HG03354 (cell line): ENCODE measurements around the gene HOXA5.

Source experiments
- ATAC-seq: cut with Tn5 transposase; IDR thresholded peaks from one replicate; pipeline ENCODE4 v1.9.1; 2021; ENCODE audit warnings: mild to moderate bottlenecking; ENCODE audit not compliant: unreplicated experiment, poor library complexity, severe bottlenecking

The HOXA5 gene

GRCh38 chr7:27161214-27161720 is 17.8 kb upstream of the HOXA5 start:
- no peak for ATAC-seq

- ATAC-seq: peak; percentile 54
Measured at GRCh38 chr7:27160546-27161213, 17.2 kb upstream of the HOXA5 start.

GRCh38 chr7:27160145-27160545 is 16.7 kb upstream of the HOXA5 start:
- ATAC-seq: peak; percentile 13

DNA sequence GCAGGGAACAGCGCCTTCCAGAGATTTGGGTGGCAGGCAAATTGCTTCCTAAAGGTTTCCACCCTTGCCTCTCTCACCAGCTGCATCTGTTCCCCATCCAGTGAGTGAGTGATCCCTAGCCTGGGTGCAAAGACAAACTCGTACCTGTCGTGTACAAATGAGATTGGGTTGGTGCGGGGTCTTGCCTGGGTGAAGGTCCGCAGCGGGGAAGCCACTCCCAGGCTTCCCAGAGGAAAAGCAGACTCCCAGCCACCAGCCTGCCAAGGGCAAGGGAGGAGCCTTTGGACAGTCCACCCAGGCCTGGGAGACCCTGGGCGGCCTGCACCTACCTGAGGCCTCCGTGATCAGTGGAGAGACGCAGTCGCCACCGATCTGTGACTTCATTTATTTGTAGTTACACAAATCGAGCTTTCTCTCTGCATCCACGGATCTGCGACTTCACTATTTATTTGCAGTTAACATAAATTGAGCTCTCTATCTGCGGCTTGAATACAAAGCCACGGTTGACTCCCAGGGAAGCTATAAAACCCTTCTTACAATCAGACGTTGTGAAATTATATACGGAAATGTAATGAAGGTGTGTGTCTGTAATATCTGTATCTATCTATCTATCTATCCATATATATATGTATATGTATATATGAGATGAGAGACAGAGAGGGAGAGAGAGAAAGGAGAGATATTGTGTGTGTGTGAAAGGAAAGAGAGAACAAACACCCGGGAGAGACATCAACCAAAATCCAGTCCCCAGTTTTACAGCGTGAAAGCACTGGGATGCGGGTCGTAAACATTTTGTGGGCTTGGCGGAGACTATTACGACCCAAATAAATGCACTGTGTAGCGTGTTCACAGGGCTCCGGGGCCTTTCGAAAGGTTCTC is 16.0 kb upstream of the HOXA5 start:
- ATAC-seq: no peak

DNA sequence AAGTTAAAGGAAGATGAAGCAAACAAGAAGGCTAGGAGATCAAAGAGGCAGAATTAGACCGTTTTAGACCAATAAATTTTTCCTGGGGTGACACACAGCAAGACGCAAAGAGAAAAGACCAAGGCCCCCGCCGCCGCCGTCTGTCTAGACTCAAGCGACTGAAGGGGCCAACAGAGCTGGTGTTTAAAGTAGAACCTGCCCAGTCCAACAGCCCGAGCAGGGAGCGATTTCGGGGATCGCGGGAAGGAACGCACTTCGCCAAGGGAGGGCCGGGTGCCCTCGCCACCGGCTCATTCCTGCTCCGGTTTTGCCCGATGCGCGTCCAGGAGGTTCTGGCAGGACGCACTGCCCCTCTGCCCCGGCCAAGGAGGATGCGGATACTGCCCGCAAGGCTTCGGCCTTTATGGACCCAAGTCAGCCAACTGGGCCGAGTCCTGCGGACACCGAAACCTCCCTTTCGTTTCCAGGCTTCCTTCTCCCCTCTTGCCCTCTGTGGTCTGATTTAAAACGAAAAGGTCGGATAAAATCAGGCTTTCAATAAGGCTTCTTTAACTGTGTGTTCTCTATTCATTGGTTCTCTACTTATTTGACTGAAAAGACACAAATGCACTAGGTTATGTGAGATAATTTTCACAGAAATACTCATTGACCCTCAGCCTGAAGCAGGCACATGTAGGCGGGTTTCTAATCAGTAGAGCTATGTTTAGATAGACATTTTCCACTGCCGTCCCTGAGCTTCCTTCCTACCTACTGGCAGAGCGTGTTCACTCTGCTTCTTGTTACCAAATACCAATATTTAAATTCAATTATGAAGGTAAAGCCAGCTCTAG is 15.2 kb upstream of the HOXA5 start:
- no peak for ATAC-seq

- no peak for ATAC-seq
Measured at GRCh38 chr7:27157702-27158431, 14.4 kb upstream of the HOXA5 start.

DNA sequence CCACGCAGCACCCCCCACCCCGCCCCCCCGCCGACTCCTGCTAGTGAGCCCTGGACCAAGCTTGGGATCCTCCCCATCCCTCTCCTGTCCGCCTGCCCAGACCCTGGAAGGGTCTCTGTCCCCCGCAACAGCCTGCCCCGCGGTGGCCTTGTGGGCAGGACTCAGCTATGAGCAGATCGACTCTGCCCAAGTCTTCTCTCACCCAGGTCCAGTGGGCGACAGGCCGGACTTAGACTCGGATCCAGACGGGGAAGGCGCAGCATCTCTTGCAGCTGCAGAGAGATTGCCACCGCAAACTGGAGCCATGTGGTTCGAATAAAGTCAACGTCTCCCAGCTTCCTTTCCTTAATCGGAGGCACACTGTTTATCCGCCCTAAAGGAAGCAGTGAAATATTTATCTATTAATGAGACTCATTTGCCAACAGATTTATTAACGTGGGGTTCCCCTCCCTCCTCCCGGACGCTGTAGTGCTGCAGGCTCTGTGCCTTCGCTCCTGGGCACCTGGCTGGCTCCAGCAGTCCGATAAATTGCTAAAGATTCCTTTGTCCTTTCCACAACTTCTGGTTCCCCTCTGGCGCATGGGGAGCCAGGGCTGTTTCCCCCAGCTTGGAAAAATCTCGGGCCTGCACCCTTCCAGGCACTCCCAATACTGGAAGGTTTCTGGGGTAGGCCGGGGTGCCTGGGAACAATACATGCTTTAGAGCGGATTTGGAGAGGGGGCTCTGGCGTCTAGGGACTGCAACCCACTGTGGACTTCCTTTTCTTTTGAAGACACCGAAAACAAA is 13.6 kb upstream of the HOXA5 start:
- ATAC-seq: no peak

DNA sequence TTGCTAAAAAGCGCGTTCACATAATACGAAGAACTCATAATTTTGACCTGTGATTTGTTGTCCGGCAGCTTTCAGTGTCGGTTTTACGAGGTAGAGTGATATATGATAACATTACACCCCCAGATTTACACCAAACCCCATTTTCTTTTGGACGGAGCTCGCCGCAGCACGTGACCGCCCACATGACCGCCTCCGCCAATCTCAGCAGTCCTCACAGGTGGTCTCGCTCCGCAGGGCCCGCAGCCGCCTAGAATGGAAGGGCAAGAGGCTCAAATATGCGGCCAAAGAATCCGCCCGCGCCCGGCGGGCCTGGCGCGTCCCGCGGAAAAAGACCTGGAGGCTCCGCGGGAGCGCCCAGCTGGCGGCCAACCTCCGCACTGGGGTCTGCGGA is 13.0 kb upstream of the HOXA5 start, which contains the start of gene HOXA7:
Gene HOXA7 (minus strand): TSS at position 168 of the 391 bp plus-strand sequence. CDS start 130 bp downstream, at position 38.
- ATAC-seq: no peak

DNA sequence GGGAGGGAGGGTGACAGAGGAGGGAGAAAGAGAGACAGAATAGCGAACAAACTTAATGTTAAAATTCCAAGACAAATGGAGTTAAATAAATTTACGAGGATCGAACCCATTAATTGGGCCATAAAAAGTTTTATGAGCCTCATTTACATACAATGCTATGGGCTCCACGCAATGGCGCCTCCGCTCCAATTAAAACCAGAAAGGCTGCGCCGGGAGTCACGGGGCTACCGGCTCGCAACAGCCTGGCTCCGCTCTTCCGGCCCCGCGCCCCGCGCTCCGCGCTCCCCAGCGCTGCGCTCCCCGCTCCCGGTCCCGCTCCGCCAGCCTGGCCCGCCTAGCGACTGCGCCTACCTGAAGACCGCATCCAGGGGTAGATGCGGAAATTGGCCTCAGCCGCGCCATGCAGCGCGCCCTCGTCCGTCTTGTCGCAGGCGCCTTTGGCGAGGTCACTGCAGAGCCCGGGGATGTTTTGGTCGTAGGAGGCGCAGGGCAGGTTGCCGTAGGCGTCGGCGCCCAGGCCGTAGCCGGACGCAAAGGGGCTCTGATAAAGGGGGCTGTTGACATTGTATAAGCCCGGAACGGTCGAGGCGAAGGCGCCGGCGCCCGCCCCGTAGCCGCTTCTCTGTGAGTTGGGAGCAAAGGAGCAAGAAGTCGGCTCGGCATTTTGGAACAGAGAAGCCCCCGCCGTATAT is 12.5 kb upstream of the HOXA5 start:
- no peak for ATAC-seq

GRCh38 chr7:27154901-27155815 is 11.7 kb upstream of the HOXA5 start:
- ATAC-seq: no peak

DNA sequence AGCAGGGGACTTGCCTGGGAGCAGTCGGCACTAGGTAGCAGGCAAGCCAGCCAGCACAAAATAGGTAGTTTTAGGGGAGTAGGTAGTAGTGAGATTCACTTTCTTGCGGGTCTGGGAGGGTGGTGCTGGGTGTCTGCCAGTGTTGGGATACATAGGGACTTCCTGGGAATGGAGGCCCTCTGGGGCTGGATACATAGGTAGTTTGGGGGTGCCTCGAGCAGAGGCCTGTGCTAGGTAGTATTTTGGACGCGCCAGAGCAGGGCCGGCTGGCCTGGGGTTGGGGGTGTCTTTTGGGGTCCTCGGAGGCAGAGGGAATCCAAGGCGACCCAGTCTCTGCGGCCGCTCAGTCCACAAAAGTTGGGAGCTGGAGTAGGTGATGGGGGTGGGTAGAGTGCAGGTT is 10.9 kb upstream of the HOXA5 start:
- ATAC-seq: no peak

- no peak for ATAC-seq
Measured at GRCh38 chr7:27153526-27153925, 10.0 kb upstream of the HOXA5 start.

DNA sequence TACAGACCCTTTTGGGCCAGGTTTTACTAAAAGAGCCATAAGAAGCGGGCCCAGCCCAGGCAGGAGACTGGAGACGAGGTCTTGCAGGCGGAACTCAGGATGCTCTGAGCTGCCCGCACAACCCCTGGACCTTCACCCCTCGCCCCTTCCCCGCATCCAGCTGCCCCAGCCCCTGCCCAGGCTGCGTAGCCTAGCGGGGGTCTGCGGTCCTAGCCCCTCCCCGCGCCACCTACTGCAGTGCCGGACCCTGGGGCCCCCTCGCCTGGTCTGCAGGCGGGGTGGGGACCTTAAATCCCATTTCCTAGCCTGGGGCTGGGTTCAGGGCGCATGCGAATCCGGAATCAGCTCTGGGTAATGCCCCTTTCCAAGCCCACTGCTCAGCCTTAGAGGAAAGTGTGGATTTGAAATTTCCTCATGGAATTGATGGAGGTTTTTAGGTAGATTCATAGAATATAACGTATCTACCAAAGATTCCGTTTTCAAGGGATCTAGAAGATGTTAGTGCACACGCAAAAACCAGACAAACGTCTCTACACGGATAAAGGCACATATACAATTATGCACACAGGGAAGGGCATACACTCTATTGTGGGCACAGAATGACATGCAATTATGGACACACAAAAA is 9.4 kb upstream of the HOXA5 start:
- no peak for ATAC-seq

GRCh38 chr7:27151931-27152815 is 8.7 kb upstream of the HOXA5 start, which contains the start of gene HOXA3:
HOXA3 (minus strand) TSS chr7:27152583; CDS start chr7:27110640, 41,943 bp downstream.
- ATAC-seq: no peak

- ATAC-seq: no peak
Measured at GRCh38 chr7:27151341-27151930, 8.0 kb upstream of the HOXA5 start.
